ENCODE measurements around the gene STARD3NL. TPM values are rescaled to one million over a fixed set of nuclear protein-coding genes. Genes with fewer than 3 reads are reported as not detected.

Gene STARD3NL
- total RNA-seq, 1 donor from 2014 or later = 97.1 TPM

- DNase-seq (ENCODE audit: low read depth, low spot score) = no peak
These were observed 4.4 kb downstream of the STARD3NL start for GRCh38 chr7:38182450-38182849.

GRCh38 chr7:38185395-38186307, 7.6 kb downstream of the STARD3NL start:
- no peak for DNase-seq (ENCODE audit: low read depth, low spot score)

- DNase-seq (ENCODE audit: low read depth, low spot score) = no peak
These were observed 8.7 kb downstream of the STARD3NL start for GRCh38 chr7:38186593-38187314.

GRCh38 chr7:38187794-38188440, 9.9 kb downstream of the STARD3NL start:
- no peak for DNase-seq (ENCODE audit: low read depth, low spot score)

- no peak for DNase-seq (ENCODE audit: low read depth, low spot score)
These were observed 11.3 kb downstream of the STARD3NL start for GRCh38 chr7:38189231-38189938.

- DNase-seq (ENCODE audit: low read depth, low spot score) = no peak
These were observed 12.0 kb downstream of the STARD3NL start for GRCh38 chr7:38190011-38190410.

GRCh38 chr7:38191791-38192190, 13.7 kb downstream of the STARD3NL start:
- no peak for DNase-seq (ENCODE audit: low read depth, low spot score)

- DNase-seq (ENCODE audit: low read depth, low spot score) = no peak
These were observed 14.3 kb downstream of the STARD3NL start for GRCh38 chr7:38192327-38192726.

- DNase-seq (ENCODE audit: low read depth, low spot score) = no peak
These were observed 18.0 kb downstream of the STARD3NL start for GRCh38 chr7:38195804-38196595.

GRCh38 chr7:38198366-38198765, 20.3 kb downstream of the STARD3NL start:
- no peak for DNase-seq (ENCODE audit: low read depth, low spot score)

GRCh38 chr7:38199154-38199553, 21.1 kb downstream of the STARD3NL start:
- no peak for DNase-seq (ENCODE audit: low read depth, low spot score)

GRCh38 chr7:38199782-38200181, 21.7 kb downstream of the STARD3NL start:
- DNase-seq (ENCODE audit: low read depth, low spot score) = no peak

GRCh38 chr7:38206071-38206470, 28.0 kb downstream of the STARD3NL start:
- DNase-seq (ENCODE audit: low read depth, low spot score) = no peak

GRCh38 chr7:38207843-38208242, 29.8 kb downstream of the STARD3NL start:
- no peak for DNase-seq (ENCODE audit: low read depth, low spot score)

- no peak for DNase-seq (ENCODE audit: low read depth, low spot score)
These were observed 33.4 kb downstream of the STARD3NL start for GRCh38 chr7:38211486-38211885.

- peak; percentile 43 for DNase-seq (ENCODE audit: low read depth, low spot score)
These were observed 33.9 kb downstream of the STARD3NL start for GRCh38 chr7:38211940-38212339.

- DNase-seq (ENCODE audit: low read depth, low spot score) = no peak
These were observed 37.1 kb downstream of the STARD3NL start for GRCh38 chr7:38215115-38215514.

GRCh38 chr7:38215735-38216670, 38.0 kb downstream of the STARD3NL start:
- peak; percentile 91 for DNase-seq (ENCODE audit: low read depth, low spot score)

GRCh38 chr7:38217672-38218071, 39.6 kb downstream of the STARD3NL start:
- DNase-seq (ENCODE audit: low read depth, low spot score) = no peak
